NCI-H2196 (cell line): Measurements from ENCODE around the gene SHISAL2A.

Source experiments
- DNase-seq: peaks from one replicate; lab custom pipeline; 2025; ENCODE audit not compliant: unreplicated experiment; lab: John Stamatoyannopoulos, UW

SHISAL2A gene

GRCh38 chr1:52658795-52659194 is 25.8 kb downstream of the SHISAL2A start:
- DNase-seq, result no peak

DNA sequence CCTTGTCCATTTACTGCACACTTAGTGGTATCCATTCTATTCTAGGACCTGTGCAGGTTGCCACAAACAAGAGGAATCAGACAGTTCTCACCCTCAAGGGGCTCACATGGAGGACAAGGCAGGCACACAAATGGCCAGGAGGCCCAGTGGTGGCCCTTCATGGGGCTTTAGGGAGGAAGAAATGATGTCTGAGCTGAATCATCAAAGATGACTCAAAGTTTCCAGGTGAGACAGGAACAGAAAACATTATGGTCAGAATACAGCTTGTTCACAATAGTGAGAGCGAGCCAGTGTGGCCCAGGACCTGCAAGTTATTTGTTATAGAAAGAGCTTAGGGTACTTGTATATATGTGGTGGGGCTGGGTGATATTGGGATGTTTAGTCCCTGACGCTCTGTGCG is 26.4 kb downstream of the SHISAL2A start:
- no peak for DNase-seq

GRCh38 chr1:52659851-52660596 is 27.1 kb downstream of the SHISAL2A start:
- DNase-seq, result no peak

- no peak for DNase-seq
Observed at GRCh38 chr1:52660807-52661206, 27.8 kb downstream of the SHISAL2A start.

- DNase-seq, result peak; percentile 9
Observed at GRCh38 chr1:52662645-52663313, 29.8 kb downstream of the SHISAL2A start.

GRCh38 chr1:52663716-52664115 is 30.7 kb downstream of the SHISAL2A start:
- DNase-seq, result no peak

DNA sequence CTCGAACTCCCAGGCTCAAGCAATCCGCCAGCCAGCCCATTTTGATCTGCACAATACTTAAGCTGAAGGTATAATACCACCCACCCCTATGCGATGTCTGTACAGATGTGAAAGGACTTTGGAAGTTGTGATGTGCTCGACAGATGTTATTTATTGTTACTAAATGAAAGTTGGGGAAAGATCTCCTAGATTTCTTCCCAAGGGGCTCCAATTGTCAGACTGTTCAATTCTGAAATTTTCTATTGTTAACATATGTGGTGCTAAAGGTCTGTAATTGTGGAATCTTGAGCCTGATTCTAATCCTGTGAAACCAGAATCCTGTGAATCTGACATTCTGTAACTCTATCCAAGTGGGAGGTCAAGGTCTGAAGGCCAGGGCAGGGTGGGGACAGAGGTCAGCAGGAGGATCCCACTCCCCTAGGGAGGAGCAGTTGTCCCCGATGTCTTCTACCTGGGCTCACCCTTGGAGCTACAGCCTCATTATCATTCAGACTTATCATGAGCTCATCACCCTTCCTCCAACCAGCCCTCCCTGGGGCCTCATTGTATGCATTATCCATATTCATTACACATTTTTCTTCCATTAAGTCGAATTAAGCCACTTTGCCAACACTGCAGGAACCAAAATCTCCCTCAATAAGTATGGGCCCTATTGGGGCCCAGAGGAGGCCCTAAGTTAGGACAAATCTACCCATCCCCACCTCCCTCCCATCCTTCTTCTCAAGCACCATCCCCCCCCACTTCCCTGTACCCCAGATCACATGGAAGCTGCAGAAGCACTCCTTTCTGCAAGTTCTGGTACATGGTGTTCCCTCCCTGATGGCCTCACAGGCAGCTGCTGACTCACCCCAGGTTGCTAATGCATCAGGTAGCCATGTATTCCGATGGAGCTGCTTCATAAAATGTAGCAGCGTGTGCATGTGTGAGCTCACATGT is 32.3 kb downstream of the SHISAL2A start:
- no peak for DNase-seq

DNA sequence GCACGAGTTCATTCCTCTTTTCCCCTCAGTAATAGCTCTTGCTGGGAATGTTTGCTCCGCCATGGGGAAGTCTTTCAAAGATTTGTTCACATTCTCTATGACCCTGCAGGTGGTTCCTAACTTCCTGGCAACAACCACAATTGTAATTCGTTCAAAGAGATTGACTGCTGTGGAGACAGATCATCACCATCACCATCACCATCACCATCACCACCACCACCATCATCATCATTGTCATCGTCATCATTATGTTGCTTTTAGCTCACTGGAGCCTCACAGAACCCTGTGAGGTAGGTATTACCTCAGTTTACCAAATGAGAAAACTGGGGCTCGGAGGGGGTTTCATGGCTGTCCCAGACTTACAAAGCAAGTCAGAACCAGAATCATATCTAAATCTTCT is 34.3 kb downstream of the SHISAL2A start:
- no peak for DNase-seq

DNA sequence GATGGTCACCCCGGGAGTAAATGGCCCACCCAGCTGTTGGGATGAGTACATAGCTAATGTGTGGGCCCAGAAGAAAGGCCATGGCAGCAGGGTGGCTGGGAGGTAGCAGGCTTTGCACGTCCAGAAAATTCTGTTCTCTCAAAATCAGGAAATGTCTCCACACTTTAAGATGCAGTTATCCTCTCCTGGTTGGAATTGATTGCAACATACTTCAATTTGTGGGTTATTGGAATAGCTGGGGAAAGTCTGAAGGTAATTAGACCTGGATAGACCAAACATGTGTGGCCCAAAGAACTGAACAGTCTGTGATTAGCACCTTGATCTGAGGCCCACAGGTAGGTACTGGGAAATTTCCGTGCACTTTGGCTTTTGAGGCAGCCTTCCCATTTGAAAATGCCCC is 35.0 kb downstream of the SHISAL2A start:
- no peak for DNase-seq

DNA sequence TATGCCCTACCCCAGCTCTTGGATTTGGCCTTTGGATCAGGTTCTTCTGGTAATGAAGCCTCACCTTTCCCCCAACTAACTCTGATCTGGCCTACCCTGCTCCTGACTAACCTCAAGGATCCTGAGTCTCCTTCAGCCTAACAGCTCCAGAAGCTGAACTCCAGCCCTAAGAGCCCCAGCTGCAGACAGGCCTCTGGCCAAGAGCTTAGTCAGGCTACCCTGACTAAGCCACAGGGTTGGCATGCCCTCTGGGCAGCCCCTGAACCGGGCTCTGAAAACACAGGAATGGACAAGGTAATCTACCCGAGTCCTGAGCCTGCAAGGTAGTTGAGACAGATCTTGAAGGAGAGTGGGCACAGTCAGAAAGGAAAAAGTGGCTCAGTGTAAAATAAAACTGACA is 35.7 kb downstream of the SHISAL2A start:
- DNase-seq, result no peak

DNA sequence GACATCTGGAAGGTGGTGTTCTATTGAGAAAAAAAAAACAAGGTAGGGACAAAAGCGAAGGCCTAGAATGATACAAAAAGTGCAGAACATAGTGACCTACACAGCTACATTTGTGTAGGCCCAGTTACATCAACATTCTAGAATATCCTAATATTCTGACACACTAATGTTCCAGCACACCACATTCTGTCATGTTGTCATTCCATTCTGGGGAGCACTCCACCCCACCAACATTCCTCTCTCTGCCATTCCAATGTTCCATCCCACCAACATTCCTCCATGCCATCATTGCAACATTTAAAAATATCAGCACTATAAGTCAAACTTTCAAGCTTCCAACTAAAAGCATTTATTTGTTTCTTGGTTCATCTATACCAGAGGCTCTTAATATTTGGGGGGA is 36.7 kb downstream of the SHISAL2A start:
- DNase-seq, result no peak

GRCh38 chr1:52670604-52671003 is 37.6 kb downstream of the SHISAL2A start:
- no peak for DNase-seq

DNA sequence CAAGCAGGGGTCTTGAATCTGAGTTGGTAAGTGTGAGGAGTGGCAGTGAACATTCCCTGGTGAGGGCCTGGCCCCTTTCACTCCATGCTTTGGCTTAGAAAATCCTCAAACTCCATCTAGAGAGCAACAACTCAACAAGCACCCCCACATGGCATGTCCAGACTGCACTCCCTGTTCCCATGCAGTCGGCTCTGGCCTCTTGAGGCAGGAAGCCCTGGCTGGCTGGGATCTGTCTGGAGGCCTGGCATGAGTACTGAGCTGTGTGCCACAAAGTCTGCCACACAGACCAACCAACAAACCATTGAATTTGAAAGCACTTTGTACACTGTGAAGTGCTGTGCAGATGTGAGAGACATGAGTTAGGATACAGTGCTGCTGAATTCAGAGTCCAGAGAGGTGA is 40.0 kb downstream of the SHISAL2A start:
- no peak for DNase-seq

- no peak for DNase-seq
Observed at GRCh38 chr1:52673513-52673912, 40.5 kb downstream of the SHISAL2A start.

DNA sequence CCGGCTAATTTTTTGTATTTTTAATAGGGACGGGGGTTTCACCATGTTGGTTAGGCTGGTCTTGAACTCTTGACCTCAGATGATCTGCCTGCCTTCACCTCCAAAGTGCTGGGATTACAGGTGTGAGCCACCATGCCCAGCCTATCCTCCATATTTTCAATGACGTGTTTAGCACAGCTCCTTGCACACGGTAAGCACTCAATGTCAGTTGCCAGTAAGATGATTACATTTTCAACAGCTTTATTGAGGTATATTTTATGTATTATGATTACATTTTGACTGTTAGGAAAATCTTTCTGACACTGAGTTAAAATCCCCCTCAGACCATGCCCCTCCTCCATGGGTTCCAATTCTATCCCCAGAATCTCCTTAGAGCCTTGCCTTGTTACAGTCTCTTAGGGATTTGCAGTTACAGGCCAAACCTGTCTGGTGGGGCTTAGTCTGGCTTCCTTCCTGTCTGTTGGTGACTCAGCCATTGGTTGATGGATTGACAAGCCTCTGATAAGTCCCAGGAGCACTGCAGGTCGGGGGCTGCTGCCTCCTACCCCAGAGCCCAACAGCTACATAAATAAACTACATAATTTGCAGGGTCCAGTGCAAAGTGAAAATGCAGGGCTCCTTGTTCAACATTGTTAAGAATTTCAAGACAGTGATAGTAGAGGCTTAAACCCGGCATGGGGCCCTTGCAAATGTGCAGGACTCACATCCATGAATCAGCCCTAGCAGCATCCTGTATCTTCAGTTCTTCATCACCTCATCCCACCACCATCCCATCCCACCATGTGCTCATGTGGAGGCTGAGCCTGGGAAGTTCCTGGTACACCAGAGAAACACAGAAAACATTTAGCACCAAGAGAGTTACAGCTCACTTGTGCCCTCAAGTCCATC is 41.8 kb downstream of the SHISAL2A start:
- no peak for DNase-seq

DNA sequence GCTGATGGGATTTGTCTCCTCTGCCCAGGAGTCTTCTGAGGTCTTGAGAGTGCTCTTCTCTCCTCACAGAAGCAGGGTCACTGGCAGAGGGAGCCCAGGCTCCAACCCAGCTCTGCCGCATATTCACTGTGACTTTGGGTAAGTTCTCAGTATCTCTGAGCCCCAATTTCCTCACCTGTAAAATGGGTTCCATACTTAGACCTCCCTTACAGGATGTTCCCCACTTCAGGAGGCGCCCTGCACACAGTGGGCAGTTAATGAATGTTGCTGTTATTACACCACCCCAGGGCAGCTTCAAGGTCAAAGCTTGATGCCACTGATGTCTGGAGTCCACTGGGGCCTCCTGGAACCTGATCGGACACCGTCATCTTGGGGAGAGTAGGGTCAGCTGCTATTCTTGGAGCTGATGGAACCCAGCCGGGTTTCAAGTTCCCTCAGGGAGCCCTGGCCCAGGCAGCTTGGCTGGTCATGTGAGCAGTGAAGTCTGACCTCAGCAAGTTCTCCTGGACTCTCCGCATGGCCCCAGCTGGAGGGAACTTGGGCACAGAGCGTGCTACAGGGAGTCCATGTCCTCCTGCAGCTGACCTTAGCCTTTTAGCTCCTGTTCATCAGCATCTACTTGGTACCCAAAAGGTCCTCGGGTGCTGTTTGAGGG is 43.4 kb downstream of the SHISAL2A start:
- no peak for DNase-seq

DNA sequence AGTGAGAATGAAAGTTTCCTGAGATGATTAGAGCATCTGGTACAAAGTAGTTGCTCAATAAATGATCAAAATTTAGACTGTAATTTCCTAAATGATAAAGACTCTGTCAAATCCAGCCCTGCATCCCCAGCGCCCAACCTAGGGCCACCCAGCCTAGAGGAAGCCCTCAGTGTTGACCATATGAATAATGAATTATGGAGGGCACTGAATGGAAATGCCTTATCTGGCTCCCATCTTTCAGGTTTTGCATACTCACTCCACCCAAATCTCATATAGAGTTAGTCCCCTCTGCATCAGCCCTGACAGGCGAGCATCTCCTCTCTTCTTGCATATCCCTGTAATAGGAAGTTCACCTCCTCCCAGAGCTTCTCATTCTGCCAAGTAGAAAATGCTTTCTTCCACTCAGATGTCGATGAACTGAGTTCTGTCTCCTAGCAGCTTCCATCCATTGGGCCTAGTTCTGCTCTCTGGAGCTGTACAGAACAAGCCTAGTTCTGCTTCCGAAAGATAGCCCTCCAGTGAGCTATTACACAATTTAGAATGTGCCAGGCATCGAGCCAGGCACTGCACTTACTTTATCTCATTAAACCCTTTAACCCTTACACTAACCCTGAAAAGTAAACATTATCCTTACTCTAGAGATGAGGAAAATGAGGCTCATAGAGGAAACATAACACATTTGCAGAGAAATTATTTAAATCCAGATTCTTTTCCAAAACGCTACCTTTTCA is 44.3 kb downstream of the SHISAL2A start:
- no peak for DNase-seq

GRCh38 chr1:52679048-52679447 is 46.1 kb downstream of the SHISAL2A start:
- no peak for DNase-seq

GRCh38 chr1:52679498-52679897 is 46.5 kb downstream of the SHISAL2A start:
- DNase-seq, result no peak

- DNase-seq, result no peak
Observed at GRCh38 chr1:52680353-52680752, 47.4 kb downstream of the SHISAL2A start.
